Chondrocyte (in vitro differentiated cells): ENCODE data around the gene PCDHGC4. TPM values are rescaled to one million over a fixed set of nuclear protein-coding genes. Genes with fewer than 3 reads are reported as not detected.

Source experiments
- DNase-seq: peaks from one replicate; pipeline ENCODE4 v3.0.0; 2021; ENCODE audit warnings: mixed read lengths, low spot score
- H3K27ac Mint-ChIP-seq: one replicate; pipeline ENCODE4 v1.8.0; 2021; ENCODE audit warnings: mild to moderate bottlenecking, moderate library complexity, mixed read lengths; ENCODE audit not compliant: unreplicated experiment
- H3K27me3 Mint-ChIP-seq: 2 replicates; pipeline ENCODE4 v1.8.0; 2021; ENCODE audit warnings: low read depth, mixed read lengths
- H3K36me3 Mint-ChIP-seq: 2 replicates; pipeline ENCODE4 v1.8.0; 2021; ENCODE audit warnings: low read depth, mixed read lengths
- H3K4me1 Mint-ChIP-seq: 2 replicates; pipeline ENCODE4 v1.8.0; 2021; ENCODE audit warnings: low read depth, mild to moderate bottlenecking, mixed read lengths
- H3K4me3 Mint-ChIP-seq: one replicate; pipeline ENCODE4 v1.8.0; 2021; ENCODE audit warnings: mild to moderate bottlenecking, moderate library complexity, mixed read lengths; ENCODE audit not compliant: unreplicated experiment
- H3K9me3 Mint-ChIP-seq: 2 replicates; pipeline ENCODE4 v1.8.0; 2021; ENCODE audit warnings: low read depth, mixed read lengths
- CTCF ChIP-seq: fragments of 200-600 bp; sonication (generic); IDR thresholded peaks from 2 replicates; pipeline ENCODE4 v1.5.0; 2021; ENCODE audit warnings: antibody characterized with exemption, mild to moderate bottlenecking, moderate library complexity
- total RNA-seq: library from RNA; stranded (reverse); gene quantifications from 3 replicates; pipeline ENCODE4 v1.2.1, GENCODE V29; 2021

PCDHGC4 gene
- total RNA-seq, 1 donor from 2014 or later, result 1.1 TPM

GRCh38 chr5:141465351-141465750, 19.5 kb upstream of the PCDHGC4 start:
- peaks cover 3% of the 10 kb centered on the region for H3K36me3 Mint-ChIP-seq
- H3K27me3 Mint-ChIP-seq, result no peaks in the 10 kb centered on the region
- H3K4me3 Mint-ChIP-seq, result no peak overlapping the region
- H3K4me1 Mint-ChIP-seq, result peaks cover 4% of the 10 kb centered on the region
- no peaks in the 10 kb centered on the region for H3K9me3 Mint-ChIP-seq
- no peak overlapping the region for H3K27ac Mint-ChIP-seq
- no peak for TF ChIP-seq CTCF
- no peak for DNase-seq

- Mint-ChIP-seq H3K27ac (peak within 1 kb of the TSS; percentile 97), H3K9me3 (no peaks in the 10 kb centered on the region), H3K4me3 (peak within 1 kb of the TSS; percentile 95), H3K36me3 (peaks cover 4% of the 10 kb centered on the region), H3K27me3 (no peaks in the 10 kb centered on the region), H3K4me1 (peaks cover 58% of the 10 kb centered on the region)
- DNase-seq, result no peak
- TF ChIP-seq CTCF, result peak; percentile 76
Observed at GRCh38 chr5:141475625-141476131, 9.2 kb upstream of the PCDHGC4 start, which contains the start of gene PCDHGC3. Gene PCDHGC3 (plus strand): TSS chr5:141475966. CDS start chr5:141476117, 151 bp downstream.

GRCh38 chr5:141476132-141476911, 8.5 kb upstream of the PCDHGC4 start:
- H3K36me3 Mint-ChIP-seq, result peaks cover 4% of the 10 kb centered on the region
- peaks cover 61% of the 10 kb centered on the region for H3K4me1 Mint-ChIP-seq
- no peak for TF ChIP-seq CTCF
- peak overlapping the region; percentile 95 for H3K4me3 Mint-ChIP-seq
- no peaks in the 10 kb centered on the region for H3K9me3 Mint-ChIP-seq
- no peaks in the 10 kb centered on the region for H3K27me3 Mint-ChIP-seq
- H3K27ac Mint-ChIP-seq, result peak overlapping the region; percentile 97
- no peak for DNase-seq

GRCh38 chr5:141477044-141477575, 7.7 kb upstream of the PCDHGC4 start:
- Mint-ChIP-seq H3K27me3 (no peaks in the 10 kb centered on the region), H3K27ac (peak overlapping the region; percentile 97), H3K4me1 (peaks cover 59% of the 10 kb centered on the region), H3K36me3 (peaks cover 4% of the 10 kb centered on the region), H3K4me3 (peak overlapping the region; percentile 95), H3K9me3 (no peaks in the 10 kb centered on the region)
- TF ChIP-seq CTCF, result no peak
- no peak for DNase-seq

- no peak for TF ChIP-seq CTCF
- Mint-ChIP-seq H3K27ac (no peak overlapping the region), H3K36me3 (peaks cover 4% of the 10 kb centered on the region), H3K4me1 (peaks cover 65% of the 10 kb centered on the region), H3K9me3 (no peaks in the 10 kb centered on the region), H3K4me3 (peak overlapping the region; percentile 95), H3K27me3 (no peaks in the 10 kb centered on the region)
- DNase-seq, result no peak
Observed at GRCh38 chr5:141477815-141478214, 7.0 kb upstream of the PCDHGC4 start.
